ENCODE measurements around the gene GPRC5C.
"Not testable (repeated sequence)": the region's sequence is repeated elsewhere in the genome, so short reads cannot be mapped to it uniquely, and the experiment has no call there.

GPRC5C gene

GRCh38 chr17:74394977-74395376, 36.9 kb upstream of the GPRC5C start:
- Mint-ChIP-seq H3K4me1 (no peaks in the 10 kb centered on the region), H3K27ac (no peak overlapping the region), H3K36me3 (no peaks in the 10 kb centered on the region), H3K9me3 (no peaks in the 10 kb centered on the region), H3K4me3 (no peak overlapping the region), H3K27me3 (peaks cover 26% of the 10 kb centered on the region)
- ATAC-seq: no peak

DNA sequence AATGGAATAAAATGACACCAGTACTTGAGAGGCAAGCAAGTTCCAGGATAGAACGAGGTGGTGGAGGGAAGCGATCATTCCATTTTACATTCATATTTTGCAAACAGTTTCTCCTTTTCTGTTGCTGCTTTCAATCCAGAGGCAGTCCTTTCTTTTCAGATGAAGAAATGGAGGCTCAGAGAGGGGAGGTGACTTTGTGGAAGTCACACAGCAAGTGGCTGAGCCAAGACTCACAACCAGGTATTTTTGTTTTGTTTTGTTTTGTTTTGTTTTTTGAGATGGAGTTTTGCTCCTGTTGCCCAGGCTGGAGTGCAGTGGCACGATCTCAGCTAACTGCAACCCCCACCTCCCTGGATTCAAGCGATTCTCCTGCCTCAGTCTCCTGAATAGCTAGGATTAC, 35.3 kb upstream of the GPRC5C start:
- Mint-ChIP-seq H3K27me3 (peaks cover 36% of the 10 kb centered on the region), H3K36me3 (no peaks in the 10 kb centered on the region), H3K27ac (no peak overlapping the region), H3K4me1 (no peaks in the 10 kb centered on the region), H3K4me3 (no peak overlapping the region), H3K9me3 (no peaks in the 10 kb centered on the region)
- no peak for ATAC-seq

DNA sequence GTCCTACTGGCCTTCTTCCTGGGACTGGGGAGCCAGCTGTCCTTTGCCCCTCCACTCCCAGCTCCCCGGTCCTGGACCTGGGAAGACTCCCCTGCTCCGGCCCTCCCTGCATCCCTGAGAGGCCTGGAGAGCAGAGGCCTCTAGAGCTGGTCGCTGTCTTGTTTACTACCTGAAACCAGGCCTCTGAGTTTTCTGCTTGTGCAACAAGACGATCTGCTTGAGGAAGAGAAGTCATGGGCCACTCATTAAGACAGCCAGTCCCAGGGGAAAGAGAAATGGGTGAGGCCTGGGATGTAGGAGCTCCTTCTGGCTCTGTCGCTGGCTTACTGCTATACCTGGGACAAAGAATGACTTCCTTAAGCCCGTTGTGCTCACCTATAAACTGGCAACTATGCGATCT, 29.8 kb upstream of the GPRC5C start:
- ATAC-seq: no peak
- no peaks in the 10 kb centered on the region for H3K36me3 Mint-ChIP-seq
- H3K4me1 Mint-ChIP-seq: no peaks in the 10 kb centered on the region
- no peak overlapping the region for H3K27ac Mint-ChIP-seq
- no peaks in the 10 kb centered on the region for H3K9me3 Mint-ChIP-seq
- no peak overlapping the region for H3K4me3 Mint-ChIP-seq
- H3K27me3 Mint-ChIP-seq: peaks cover 49% of the 10 kb centered on the region

DNA sequence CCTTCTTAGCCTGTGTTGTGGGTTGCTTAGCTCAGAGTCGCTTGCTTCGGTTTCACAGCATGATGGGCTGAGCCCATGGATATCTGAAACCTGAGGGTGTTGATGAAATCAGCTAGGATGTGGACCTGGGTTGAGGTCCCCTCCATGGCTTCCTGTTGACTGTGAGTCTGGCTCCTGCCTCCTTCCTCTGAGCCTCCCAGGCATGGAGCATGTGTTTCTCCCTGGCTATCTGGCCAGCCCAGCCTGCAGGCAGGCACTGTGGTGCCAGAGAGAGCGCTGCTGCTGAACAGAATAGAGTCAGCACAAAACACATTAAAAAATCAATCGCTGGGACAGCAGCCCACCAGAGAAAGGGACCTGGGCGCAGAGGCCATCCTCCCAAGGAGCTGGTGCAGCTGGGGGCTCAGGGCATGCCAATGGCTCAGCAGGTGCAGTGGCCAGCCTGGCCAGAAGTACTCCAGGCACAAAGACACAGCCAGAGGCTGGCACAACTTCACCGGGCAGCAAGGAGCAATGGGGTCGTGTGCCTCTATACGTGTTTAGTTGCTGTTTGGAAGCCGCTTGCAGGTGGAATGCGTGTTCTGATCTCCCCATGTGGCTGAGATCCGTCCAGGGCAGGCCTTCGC, 28.3 kb upstream of the GPRC5C start:
- H3K4me1 Mint-ChIP-seq: no peaks in the 10 kb centered on the region
- ATAC-seq: no peak
- no peaks in the 10 kb centered on the region for H3K9me3 Mint-ChIP-seq
- peaks cover 49% of the 10 kb centered on the region for H3K27me3 Mint-ChIP-seq
- no peak overlapping the region for H3K4me3 Mint-ChIP-seq
- no peak overlapping the region for H3K27ac Mint-ChIP-seq
- H3K36me3 Mint-ChIP-seq: no peaks in the 10 kb centered on the region

DNA sequence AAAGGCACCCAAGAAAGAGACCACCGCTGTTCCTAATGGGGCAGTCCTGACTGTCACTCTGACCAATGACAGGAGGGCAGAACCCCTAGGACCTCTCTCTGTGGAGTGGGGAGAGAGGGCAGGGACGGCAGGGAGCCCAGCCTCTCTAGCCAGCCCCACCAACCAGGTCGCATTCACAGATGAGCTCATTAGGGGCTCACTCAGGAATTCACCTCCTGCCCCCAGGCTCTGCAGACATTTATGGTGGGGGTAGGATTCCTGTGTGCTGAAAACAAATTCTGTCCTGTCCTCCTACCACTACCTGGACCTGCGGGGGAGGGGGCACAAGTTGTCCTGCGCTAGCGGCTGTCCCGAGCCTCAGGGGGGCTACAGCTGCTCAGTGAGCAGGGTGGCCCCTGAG, 27.7 kb upstream of the GPRC5C start:
- peaks cover 49% of the 10 kb centered on the region for H3K27me3 Mint-ChIP-seq

DNA sequence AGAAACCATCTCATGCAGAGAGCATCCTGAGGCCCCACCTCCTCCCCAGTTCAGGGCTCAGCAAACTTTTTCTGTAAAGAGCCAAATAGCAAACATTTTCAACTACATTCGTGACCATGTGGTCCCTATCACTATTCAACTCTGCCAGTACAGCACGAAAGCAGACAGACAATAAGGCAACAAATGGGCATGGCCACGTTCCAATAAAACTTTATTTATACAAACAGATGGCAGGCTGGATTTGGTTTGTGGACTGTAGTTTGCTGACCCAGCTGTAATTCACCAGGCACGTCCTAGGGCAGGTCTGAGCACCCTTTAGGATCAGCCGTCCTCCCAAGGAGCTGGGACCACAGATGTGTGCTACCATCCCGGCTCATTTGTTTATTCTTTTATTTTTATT, 27.1 kb upstream of the GPRC5C start:
- H3K27ac Mint-ChIP-seq: no peak overlapping the region
- no peak for ATAC-seq
- no peaks in the 10 kb centered on the region for H3K4me1 Mint-ChIP-seq
- no peaks in the 10 kb centered on the region for H3K9me3 Mint-ChIP-seq
- no peak overlapping the region for H3K4me3 Mint-ChIP-seq
- peaks cover 49% of the 10 kb centered on the region for H3K27me3 Mint-ChIP-seq
- no peaks in the 10 kb centered on the region for H3K36me3 Mint-ChIP-seq

More for the DNA sequence above, 27.7 kb upstream of the GPRC5C start:
- no peaks in the 10 kb centered on the region for H3K36me3 Mint-ChIP-seq
- no peaks in the 10 kb centered on the region for H3K4me1 Mint-ChIP-seq
- ATAC-seq: no peak
- no peak overlapping the region for H3K4me3 Mint-ChIP-seq
- H3K9me3 Mint-ChIP-seq: no peaks in the 10 kb centered on the region
- no peak overlapping the region for H3K27ac Mint-ChIP-seq

DNA sequence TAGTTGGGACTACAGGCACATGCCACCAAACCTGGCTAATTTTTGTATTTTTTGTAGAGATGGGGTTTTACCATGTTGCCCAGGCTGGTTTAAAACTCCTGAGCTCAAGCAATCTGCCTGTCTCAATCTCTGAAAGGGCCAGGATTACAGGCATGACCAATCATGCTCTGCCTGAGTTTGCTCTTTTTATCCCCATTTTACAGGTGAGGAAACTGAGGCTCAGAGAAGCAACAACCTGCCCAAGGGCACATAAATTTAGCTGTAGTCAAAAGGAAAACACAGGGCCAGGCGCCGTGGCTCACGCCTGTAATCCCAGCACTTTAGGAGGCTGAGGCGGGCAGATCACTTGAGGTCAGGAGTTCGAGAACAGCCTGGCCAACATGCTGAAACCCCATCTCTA, 26.6 kb upstream of the GPRC5C start:
- ATAC-seq, H3K4me1 Mint-ChIP-seq, H3K27ac Mint-ChIP-seq, H3K9me3 Mint-ChIP-seq, H3K4me3 Mint-ChIP-seq, H3K36me3 Mint-ChIP-seq: not testable (repeated sequence)
- H3K27me3 Mint-ChIP-seq: peaks cover 51% of the 10 kb centered on the region

DNA sequence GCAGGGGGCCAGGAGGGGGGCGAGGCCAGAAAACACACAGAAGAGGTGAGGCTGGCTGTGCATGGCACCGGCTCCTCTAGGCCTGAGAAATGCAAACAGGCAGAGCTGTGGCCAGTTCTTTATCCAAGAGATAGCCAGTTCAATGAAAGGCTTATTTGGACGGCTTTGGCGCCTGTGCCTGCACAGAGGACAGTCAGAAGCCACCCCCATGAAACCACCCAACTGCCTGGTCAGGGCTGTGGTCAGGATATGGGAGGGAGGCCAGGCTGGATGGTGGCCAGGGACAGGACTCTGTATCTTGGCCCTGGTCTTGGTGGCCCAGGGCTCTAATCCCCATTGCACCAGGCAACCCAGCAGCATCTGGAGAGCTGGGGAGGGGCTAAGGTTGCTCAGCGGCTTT, 24.5 kb upstream of the GPRC5C start:
- Mint-ChIP-seq H3K9me3 (peaks cover 4% of the 10 kb centered on the region), H3K4me3 (no peak overlapping the region), H3K27me3 (peaks cover 54% of the 10 kb centered on the region), H3K36me3 (peaks cover 6% of the 10 kb centered on the region), H3K27ac (no peak overlapping the region), H3K4me1 (no peaks in the 10 kb centered on the region)
- no peak for ATAC-seq

DNA sequence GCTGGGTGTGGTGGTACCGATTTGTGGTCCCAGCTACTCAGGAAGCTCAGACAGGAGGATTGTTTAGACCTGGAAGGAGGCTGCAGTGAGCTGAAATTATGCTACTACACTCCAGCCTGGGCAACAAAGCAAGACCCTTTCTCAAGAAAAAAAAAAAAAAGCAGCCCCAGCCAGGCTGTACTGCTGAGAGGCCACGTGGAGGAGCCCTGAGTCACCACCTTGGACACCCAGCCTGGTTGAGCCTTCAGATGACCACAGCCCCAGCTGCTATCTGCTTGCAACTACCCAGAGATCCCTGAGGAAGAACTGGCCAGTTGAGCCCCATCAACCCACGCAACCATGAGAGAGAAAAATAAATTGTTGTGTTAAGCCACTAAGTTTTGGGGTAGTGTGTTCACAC, 23.6 kb upstream of the GPRC5C start:
- H3K36me3 Mint-ChIP-seq: peaks cover 6% of the 10 kb centered on the region
- H3K9me3 Mint-ChIP-seq: peaks cover 4% of the 10 kb centered on the region
- peaks cover 53% of the 10 kb centered on the region for H3K27me3 Mint-ChIP-seq
- no peak overlapping the region for H3K27ac Mint-ChIP-seq
- H3K4me1 Mint-ChIP-seq: no peaks in the 10 kb centered on the region
- ATAC-seq: no peak
- no peak overlapping the region for H3K4me3 Mint-ChIP-seq

DNA sequence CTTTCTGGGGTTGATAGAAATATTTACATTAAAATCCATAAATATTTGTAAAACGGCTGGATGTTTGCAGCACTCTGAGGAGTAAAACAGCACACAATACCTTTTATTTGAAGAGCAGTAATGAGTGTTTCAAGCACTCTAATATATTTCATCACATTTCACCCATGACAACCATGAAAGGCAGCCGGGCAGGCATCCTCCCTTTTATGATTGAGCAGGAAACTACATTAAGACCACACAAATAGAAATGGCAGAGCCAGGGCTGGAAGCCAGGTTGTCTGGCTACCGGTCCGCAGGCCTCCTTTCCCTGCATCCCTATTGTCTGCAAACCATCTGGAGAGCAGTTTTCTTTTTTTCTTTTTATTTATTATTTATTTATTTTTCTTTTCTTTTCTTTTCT, 23.1 kb upstream of the GPRC5C start:
- no peak for ATAC-seq
- Mint-ChIP-seq H3K4me1 (no peaks in the 10 kb centered on the region), H3K27ac (no peak overlapping the region), H3K4me3 (no peak overlapping the region), H3K36me3 (peaks cover 6% of the 10 kb centered on the region), H3K27me3 (peaks cover 48% of the 10 kb centered on the region), H3K9me3 (peaks cover 4% of the 10 kb centered on the region)

GRCh38 chr17:74410001-74410443, 21.9 kb upstream of the GPRC5C start:
- ATAC-seq: no peak
- H3K27ac Mint-ChIP-seq: no peak overlapping the region

DNA sequence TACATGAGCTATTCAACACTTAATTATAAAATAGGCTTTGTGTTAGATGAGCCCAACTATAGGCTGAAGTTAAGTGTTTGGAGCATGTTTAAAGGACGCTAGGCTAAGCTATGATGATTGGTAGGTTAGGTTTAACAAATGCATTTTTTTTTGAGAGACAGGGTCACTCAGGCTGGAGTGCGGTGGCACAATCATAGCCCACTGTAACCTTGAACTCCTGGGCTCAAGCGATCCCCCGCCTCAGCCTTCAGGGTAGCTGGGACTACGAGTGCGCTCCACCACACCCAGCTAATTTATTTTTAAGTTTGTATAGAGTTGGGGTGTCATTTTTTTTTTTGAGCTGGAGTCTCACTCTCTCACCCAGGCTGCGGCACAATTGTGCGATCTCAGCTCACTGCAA, 19.3 kb upstream of the GPRC5C start:
- no peak overlapping the region for H3K27ac Mint-ChIP-seq
- peaks cover 26% of the 10 kb centered on the region for H3K27me3 Mint-ChIP-seq

More at GRCh38 chr17:74410001-74410443, 21.9 kb upstream of the GPRC5C start:
- Mint-ChIP-seq H3K4me3 (no peak overlapping the region), H3K4me1 (no peaks in the 10 kb centered on the region), H3K36me3 (peaks cover 6% of the 10 kb centered on the region), H3K9me3 (peaks cover 4% of the 10 kb centered on the region), H3K27me3 (peaks cover 36% of the 10 kb centered on the region)

DNA sequence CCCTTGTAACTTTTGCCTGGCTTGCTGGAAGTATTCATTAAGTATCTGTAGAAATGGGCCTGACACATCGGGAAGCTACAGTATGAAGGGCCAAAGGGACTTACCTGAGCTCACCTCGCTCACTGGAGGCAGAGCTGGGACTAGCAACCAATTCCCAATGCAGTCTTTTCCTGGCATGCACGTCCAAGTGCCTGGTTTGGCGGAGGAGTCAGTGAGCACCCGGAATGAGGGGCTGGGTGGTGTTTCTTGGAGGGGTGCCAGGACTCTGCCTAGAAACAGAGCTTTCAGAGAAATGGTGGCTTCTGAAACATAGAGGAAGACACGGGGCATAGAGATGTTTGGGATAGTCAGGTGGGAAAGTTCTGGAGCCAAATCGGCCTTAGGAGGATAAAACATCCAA, 18.4 kb upstream of the GPRC5C start:
- Mint-ChIP-seq H3K9me3 (peaks cover 4% of the 10 kb centered on the region), H3K4me1 (peaks cover 6% of the 10 kb centered on the region), H3K36me3 (peaks cover 6% of the 10 kb centered on the region), H3K4me3 (no peak overlapping the region), H3K27ac (no peak overlapping the region), H3K27me3 (peaks cover 26% of the 10 kb centered on the region)
- no peak for ATAC-seq

More for the DNA sequence above, 19.3 kb upstream of the GPRC5C start:
- H3K4me1 Mint-ChIP-seq: peaks cover 5% of the 10 kb centered on the region
- peaks cover 6% of the 10 kb centered on the region for H3K36me3 Mint-ChIP-seq
- H3K4me3 Mint-ChIP-seq: no peak overlapping the region
- peaks cover 4% of the 10 kb centered on the region for H3K9me3 Mint-ChIP-seq
- no peak for ATAC-seq

DNA sequence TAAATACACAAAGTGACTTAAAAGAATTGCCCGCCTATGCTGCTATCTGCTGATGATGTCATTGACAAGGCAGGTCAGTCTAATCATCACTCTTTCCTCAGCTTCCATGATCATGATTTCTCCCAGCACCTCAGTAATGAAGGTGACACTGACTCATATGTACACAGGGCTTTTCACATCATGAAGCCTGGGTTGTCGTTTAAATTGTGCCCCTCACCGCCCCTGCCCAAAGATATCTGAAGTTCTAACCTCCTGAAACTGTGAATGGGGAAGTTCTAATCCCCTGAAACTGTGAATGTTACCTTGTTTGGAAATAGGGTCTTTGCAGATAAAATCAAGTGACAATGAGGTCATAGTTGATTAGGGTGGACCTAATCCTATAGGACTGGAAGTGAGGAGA, 17.4 kb upstream of the GPRC5C start:
- ATAC-seq: no peak
- Mint-ChIP-seq H3K27ac (no peak overlapping the region), H3K4me1 (peaks cover 6% of the 10 kb centered on the region), H3K9me3 (peaks cover 4% of the 10 kb centered on the region), H3K4me3 (no peak overlapping the region), H3K36me3 (peaks cover 6% of the 10 kb centered on the region), H3K27me3 (peaks cover 26% of the 10 kb centered on the region)

- Mint-ChIP-seq H3K27ac (no peak overlapping the region), H3K36me3 (peaks cover under 1% of the 10 kb centered on the region), H3K4me1 (peaks cover 6% of the 10 kb centered on the region), H3K4me3 (no peak overlapping the region), H3K9me3 (peaks cover under 1% of the 10 kb centered on the region), H3K27me3 (peaks cover 19% of the 10 kb centered on the region)
- ATAC-seq: no peak
Observed at GRCh38 chr17:74415608-74416396, 16.1 kb upstream of the GPRC5C start.
